Right lung (tissue), 5 donors: ENCODE results near the gene SLC35G4. TPM values are rescaled to one million over a fixed set of nuclear protein-coding genes. Genes with fewer than 3 reads are reported as not detected.
"Not testable (repeated sequence)": the region's sequence is repeated elsewhere in the genome, so short reads cannot be mapped to it uniquely, and the experiment has no call there.

Source experiments
- DNase-seq, 2 donors: peaks; one replicate each; pipeline ENCODE4 v3.0.0-alpha.2; 2013
- polyA plus RNA-seq, 5 donors: library from polyadenylated mRNA; unstranded; fragments of 120-200 nt; gene quantifications; one replicate each; pipeline versions ENCODE4 v1.2.1 to v1.2.3, GENCODE V29; 2013; ENCODE audit warnings: inconsistent platforms in 1 of 5, low replicate concordance in 1 of 5; ENCODE audit not compliant: insufficient read length in 5 of 5, insufficient read depth in 1 of 5

Gene SLC35G4
- polyA plus RNA-seq, 5 donors, result not detected

- DNase-seq, result not testable (repeated sequence)
These were observed 4.2 kb downstream of the SLC35G4 start for GRCh38 chr18:11613611-11614010.

DNA sequence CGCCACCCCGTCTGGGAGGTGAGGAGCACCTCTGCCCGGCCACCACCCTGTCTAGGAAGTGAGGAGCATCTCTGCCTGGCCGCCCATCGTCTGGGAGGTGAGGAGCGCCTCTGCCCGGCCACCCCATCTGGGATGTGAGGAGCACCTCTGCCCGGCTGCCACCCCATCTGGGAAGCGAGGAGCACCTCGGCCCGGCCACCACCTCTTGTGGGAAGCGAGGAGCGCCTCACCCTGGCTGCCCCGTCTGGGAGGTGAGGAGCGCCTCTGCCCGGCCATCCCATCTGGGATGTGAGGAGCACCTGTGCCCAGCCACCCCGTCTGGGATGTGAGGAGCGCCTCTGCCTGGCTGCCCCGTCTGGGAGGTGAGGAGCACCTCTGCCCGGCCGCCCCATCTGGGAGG is 4.6 kb downstream of the SLC35G4 start:
- not testable (repeated sequence) for DNase-seq

DNA sequence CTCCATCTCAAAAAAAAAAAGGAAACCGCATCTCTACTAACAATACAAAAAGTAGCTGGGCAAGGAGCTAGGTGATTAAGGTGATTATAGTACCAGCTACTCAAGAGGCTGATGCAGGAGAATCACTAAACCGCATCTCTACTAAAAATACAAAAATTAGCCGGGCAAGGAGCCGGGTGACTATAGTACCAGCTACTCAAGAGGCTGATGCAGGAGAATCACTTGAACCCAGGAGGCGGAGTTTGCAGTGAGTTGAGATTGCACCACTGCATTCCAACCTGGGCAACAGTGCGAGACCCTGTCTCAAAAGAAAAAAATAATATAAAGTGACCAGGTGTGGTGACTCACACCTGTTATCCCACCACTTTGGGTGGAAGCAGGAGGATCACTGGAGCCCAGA is 5.6 kb downstream of the SLC35G4 start:
- DNase-seq, result not testable (repeated sequence)

DNA sequence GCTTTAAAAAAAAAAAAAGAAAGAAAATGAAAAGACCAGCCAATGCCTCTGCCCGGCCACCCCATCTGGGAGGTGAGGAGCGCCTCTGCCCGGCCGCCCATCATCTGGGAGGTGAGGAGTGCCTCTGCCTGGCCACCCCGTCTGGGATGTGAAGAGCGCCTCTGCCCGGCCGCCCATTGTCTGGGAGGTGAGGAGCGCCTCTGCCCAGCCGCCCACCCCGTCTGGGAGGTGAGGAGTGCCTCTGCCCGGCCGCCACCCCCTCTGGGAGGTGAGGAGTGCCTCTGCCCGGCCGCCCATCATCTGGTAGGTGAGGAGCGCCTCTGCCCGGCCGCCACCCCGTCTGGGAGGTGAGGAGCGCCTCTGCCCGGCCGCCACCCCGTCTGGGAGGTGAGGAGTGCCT is 37.9 kb downstream of the SLC35G4 start:
- not testable (repeated sequence) for DNase-seq

DNA sequence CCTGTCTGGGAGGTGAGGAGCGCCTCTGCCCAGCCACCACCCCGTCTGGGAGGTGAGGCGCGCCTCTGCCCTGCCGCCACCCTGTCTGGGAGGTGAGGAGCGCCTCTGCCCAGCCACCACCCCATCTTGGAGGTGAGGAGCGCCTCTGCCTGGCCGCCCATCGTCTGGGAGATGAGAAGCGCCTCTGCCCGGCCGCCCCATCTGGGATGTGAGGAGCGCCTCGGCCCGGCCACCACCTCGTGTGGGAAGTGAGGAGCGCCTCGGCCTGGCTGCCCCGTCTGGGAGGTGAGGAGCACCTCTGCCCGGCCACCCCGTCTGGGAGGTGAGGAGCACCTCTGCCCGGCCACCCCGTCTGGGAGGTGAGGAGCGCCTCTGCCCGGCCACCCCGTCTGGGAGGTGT is 38.4 kb downstream of the SLC35G4 start:
- not testable (repeated sequence) for DNase-seq

- DNase-seq, result no peak
These were observed 40.4 kb downstream of the SLC35G4 start for GRCh38 chr18:11649839-11650238.

DNA sequence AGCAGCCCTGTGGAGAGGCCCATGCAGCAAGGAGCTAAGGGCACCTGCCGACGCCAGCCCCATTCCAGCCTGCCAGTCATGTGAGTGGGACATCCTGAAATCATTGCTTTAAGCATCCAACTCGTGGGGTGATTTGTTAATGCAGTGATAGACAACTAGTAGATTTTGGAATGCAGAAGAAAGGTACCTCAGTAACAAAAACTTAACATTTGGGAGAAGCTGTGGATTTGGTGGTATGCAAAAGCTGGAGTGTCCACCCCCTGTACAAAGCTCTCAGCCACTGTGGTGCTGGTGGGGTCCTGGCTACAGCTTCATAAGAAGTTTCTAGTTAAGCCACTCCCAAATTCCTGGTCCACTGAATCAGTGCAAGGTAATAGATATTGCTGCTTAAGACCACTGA is 42.5 kb downstream of the SLC35G4 start:
- DNase-seq, result no peak

DNA sequence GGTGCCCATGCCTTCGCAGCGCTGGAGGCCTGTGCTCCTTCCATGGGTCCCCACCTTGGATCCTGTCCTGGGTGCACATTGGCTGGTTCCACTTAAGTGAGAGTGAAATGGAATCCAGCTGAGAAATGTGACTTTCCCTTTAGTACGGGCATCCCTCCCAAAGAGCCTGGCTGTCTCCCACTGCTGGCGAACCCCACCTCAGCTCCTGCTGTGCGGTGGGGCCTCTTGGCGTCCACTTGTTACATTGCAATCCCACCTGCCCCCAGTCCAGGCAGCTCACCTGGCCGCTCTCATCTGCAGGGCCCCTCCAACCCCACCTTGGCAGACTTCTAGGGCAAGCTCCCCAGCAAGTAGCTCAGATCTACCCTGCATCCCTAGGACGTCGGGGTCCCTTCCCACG is 44.1 kb downstream of the SLC35G4 start:
- DNase-seq, result no peak

DNA sequence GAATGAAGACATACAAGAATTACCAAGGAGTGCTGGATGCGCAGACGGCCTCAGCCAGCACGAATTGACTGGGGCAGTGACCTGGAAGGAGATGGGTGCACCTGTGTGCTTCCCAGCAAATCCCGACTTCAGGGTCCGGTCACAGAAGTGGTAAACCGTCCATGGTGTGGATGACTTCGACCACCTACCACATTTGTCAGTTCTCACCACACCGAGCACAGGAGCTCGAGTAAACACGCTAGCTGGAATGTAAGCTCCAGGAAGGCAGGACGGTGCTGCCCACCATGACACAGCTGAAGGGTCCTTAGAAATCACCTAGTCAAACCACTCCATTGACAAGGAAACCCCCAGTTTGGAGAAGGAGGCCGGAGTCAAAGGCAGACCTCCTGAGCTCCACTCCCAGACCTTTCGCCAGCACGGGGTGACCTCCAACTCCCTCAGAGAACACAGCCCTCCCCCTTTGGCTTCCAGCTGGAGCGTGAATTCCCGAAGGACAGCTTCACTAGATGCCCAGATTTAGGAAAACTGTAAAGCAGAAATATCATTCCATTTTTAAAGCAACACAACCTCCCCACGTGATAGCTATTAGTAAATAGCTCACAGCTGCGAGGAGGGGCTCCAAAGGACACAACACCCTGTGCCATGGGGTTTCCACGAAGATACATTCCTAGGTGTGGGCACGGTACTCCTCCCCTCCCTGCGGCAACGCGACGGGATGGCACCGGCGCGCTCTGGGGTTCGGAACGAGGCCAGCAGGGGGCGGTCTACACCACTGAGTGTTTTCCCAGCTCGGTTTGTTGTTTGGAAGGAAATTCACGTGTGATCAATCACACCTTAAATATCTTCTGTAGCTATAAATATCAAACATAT is 45.6 kb downstream of the SLC35G4 start:
- peak; percentile 14 to 20 for DNase-seq

DNA sequence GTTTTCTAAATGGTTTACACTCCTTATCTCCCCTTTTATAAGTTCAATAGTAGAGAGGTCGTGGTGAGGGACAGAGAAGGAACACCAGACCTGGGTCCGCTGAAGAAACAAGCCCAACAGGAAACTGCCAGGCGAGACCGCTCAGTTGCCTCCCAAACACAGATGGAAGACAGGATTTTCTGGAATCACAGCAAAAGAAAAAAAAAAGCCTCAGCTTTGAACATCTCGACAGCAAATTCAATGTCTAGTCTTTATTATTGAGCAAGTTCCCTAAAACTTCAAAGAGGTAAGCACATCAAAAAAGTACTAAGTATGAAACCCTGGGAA is 46.2 kb downstream of the SLC35G4 start:
- no peak for DNase-seq

DNA sequence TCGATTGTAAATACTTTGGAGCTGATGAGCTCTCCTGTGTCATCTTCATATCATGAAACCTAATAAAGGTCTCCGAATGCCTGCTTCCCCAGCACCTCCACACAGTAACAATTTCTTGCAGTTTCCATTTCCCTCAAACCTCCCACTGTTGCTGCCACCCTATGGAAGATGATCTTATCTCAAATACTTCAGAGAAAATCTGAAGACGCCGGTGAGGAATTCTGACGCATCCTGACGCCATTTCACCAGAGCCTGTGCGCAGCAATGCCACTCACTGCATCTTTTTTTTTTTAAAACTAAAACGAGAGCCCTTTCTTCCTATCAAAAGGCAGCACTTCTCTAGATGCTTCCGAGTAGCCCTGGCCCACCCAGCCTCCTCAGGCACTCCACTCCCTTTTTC is 47.8 kb downstream of the SLC35G4 start:
- DNase-seq, result no peak

GRCh38 chr18:11657554-11657953 is 48.2 kb downstream of the SLC35G4 start:
- DNase-seq, result no peak

DNA sequence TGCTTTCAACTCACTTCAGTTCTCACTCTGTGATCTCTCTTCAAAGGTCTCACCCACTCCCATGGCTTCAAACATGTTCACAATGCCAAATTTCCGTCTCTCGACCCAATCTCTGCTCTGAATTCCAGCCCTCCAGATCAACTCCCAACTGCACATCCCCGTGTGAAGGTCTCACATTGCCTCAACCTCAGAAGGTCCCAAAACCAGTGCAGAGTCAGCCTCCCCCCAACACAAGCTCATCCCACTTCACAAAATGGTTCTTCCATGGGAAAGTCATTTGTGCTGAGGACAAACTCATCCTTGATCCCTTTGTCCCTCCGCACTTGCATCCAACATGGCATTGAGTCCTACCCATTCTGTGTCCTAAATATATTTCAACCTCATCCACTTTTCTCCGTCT is 48.6 kb downstream of the SLC35G4 start:
- no peak for DNase-seq

DNA sequence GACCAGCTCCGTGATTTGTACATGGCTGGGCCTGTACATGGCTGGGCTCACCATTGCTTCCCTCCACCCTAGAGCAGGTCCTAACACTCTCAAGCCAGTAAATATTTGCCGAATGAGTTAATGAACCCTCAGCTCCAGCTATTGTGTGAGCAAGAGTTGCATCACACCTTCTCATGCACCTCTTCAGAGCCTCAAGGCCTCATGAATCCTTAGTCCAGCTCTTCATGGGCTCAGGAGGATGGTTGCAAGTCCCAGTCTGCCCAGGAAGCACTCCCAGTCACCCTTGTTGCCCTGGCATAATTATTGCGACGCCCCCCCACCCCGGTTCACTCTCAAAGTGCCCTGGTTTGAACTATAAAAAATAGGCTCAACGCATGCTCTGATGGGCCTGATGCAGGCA is 49.6 kb downstream of the SLC35G4 start:
- no peak for DNase-seq

Other genes starting within 250 kb of the SLC35G4 start
- 1 to 10 TPM; 2.1 to 3.0 (median 2.5) TPM for gene GNAL, start 79.7 kb downstream of the SLC35G4 start, polyA plus RNA-seq
- 10 to 100 TPM; 37.4 to 40.4 (median 38.1) TPM for gene CHMP1B, start 241.8 kb downstream of the SLC35G4 start, polyA plus RNA-seq